Mononuclear cell (primary cell): Measurements from ENCODE around the gene SNRNP48. TPM values are rescaled to one million over a fixed set of nuclear protein-coding genes. Genes with fewer than 3 reads are reported as not detected.

ENCODE experiments used
- H3K27me3 ChIP-seq: 2 replicates; pipeline ENCODE4 v1.6.0; 2011; ENCODE audit warnings: low read length, control low read depth; ENCODE audit not compliant: insufficient read depth
- H3K4me1 ChIP-seq: 2 replicates; pipeline ENCODE4 v1.5.1; 2011; ENCODE audit warnings: mild to moderate bottlenecking, low read length, control low read depth; ENCODE audit not compliant: insufficient read depth
- H3K4me3 ChIP-seq: 2 replicates; pipeline ENCODE4 v1.5.1; 2011; ENCODE audit warnings: mild to moderate bottlenecking, low read length, moderate library complexity
- H3K9me3 ChIP-seq: 2 replicates; pipeline ENCODE4 v1.5.1; 2011; ENCODE audit warnings: low read depth, mild to moderate bottlenecking, control low read depth, low read length
- total RNA-seq: library from RNA; depleted of rRNA; stranded (reverse); fragments of >200 nt; gene quantifications from one replicate; pipeline ENCODE4 v1.2.3, GENCODE V29; 2012

Gene SNRNP48
- total RNA-seq, 1 donor = 16.4 TPM

GRCh38 chr6:7640016-7640415, 50.0 kb downstream of the SNRNP48 start:
- H3K4me3 ChIP-seq = no peak overlapping the region
- peaks cover 3% of the 10 kb centered on the region for H3K4me1 ChIP-seq
- no peaks in the 10 kb centered on the region for H3K9me3 ChIP-seq
- no peaks in the 10 kb centered on the region for H3K27me3 ChIP-seq

- H3K4me1 ChIP-seq = peaks cover 3% of the 10 kb centered on the region
- H3K9me3 ChIP-seq = no peaks in the 10 kb centered on the region
- no peak overlapping the region for H3K4me3 ChIP-seq
- H3K27me3 ChIP-seq = no peaks in the 10 kb centered on the region
Observed at GRCh38 chr6:7640607-7641577, 50.9 kb downstream of the SNRNP48 start.

- no peaks in the 10 kb centered on the region for H3K9me3 ChIP-seq
- H3K27me3 ChIP-seq = no peaks in the 10 kb centered on the region
- no peak overlapping the region for H3K4me3 ChIP-seq
- H3K4me1 ChIP-seq = peaks cover 3% of the 10 kb centered on the region
Observed at GRCh38 chr6:7642791-7643190, 52.8 kb downstream of the SNRNP48 start.

GRCh38 chr6:7644417-7644816, 54.4 kb downstream of the SNRNP48 start:
- H3K4me3 ChIP-seq = no peak overlapping the region
- H3K27me3 ChIP-seq = no peaks in the 10 kb centered on the region
- H3K4me1 ChIP-seq = peaks cover 9% of the 10 kb centered on the region
- H3K9me3 ChIP-seq = no peaks in the 10 kb centered on the region

- Histone ChIP-seq H3K27me3 (no peaks in the 10 kb centered on the region), H3K4me3 (no peak overlapping the region), H3K4me1 (peaks cover 12% of the 10 kb centered on the region), H3K9me3 (no peaks in the 10 kb centered on the region)
Observed at GRCh38 chr6:7646394-7646793, 56.4 kb downstream of the SNRNP48 start.

GRCh38 chr6:7647504-7647903, 57.5 kb downstream of the SNRNP48 start:
- no peaks in the 10 kb centered on the region for H3K9me3 ChIP-seq
- H3K27me3 ChIP-seq = no peaks in the 10 kb centered on the region
- peaks cover 12% of the 10 kb centered on the region for H3K4me1 ChIP-seq
- no peak overlapping the region for H3K4me3 ChIP-seq

- H3K4me3 ChIP-seq = no peak overlapping the region
- H3K27me3 ChIP-seq = no peaks in the 10 kb centered on the region
- H3K9me3 ChIP-seq = no peaks in the 10 kb centered on the region
- H3K4me1 ChIP-seq = peaks cover 11% of the 10 kb centered on the region
Observed at GRCh38 chr6:7649037-7649810, 59.2 kb downstream of the SNRNP48 start.

- Histone ChIP-seq H3K4me3 (no peak overlapping the region), H3K9me3 (no peaks in the 10 kb centered on the region), H3K27me3 (no peaks in the 10 kb centered on the region), H3K4me1 (peaks cover 10% of the 10 kb centered on the region)
Observed at GRCh38 chr6:7650878-7651277, 60.9 kb downstream of the SNRNP48 start.

- Histone ChIP-seq H3K4me1 (peaks cover 10% of the 10 kb centered on the region), H3K27me3 (no peaks in the 10 kb centered on the region), H3K9me3 (no peaks in the 10 kb centered on the region), H3K4me3 (no peak overlapping the region)
Observed at GRCh38 chr6:7652957-7653356, 63.0 kb downstream of the SNRNP48 start.

GRCh38 chr6:7656355-7656754, 66.4 kb downstream of the SNRNP48 start:
- Histone ChIP-seq H3K9me3 (no peaks in the 10 kb centered on the region), H3K27me3 (no peaks in the 10 kb centered on the region), H3K4me3 (no peak overlapping the region), H3K4me1 (no peaks in the 10 kb centered on the region)

GRCh38 chr6:7658543-7658942, 68.5 kb downstream of the SNRNP48 start:
- Histone ChIP-seq H3K9me3 (no peaks in the 10 kb centered on the region), H3K4me3 (no peak overlapping the region), H3K4me1 (no peaks in the 10 kb centered on the region), H3K27me3 (no peaks in the 10 kb centered on the region)

- Histone ChIP-seq H3K4me3 (no peak overlapping the region), H3K27me3 (peaks cover 4% of the 10 kb centered on the region), H3K9me3 (no peaks in the 10 kb centered on the region), H3K4me1 (no peaks in the 10 kb centered on the region)
Observed at GRCh38 chr6:7661364-7661763, 71.4 kb downstream of the SNRNP48 start.

Other genes starting within 250 kb of the SNRNP48 start
- gene CAGE1, start 200.5 kb upstream of the SNRNP48 start, total RNA-seq = 0.94 TPM
- 29.4 TPM for gene RIOK1, start 200.4 kb upstream of the SNRNP48 start, total RNA-seq
- 0.94 TPM for gene DSP, start 48.5 kb upstream of the SNRNP48 start, total RNA-seq
- 7.7 TPM for gene BMP6, start 135.9 kb downstream of the SNRNP48 start, total RNA-seq